ENCODE results near the gene PSME3. TPM values are rescaled to one million over a fixed set of nuclear protein-coding genes. Genes with fewer than 3 reads are reported as not detected.
"Not testable (repeated sequence)": the region's sequence is repeated elsewhere in the genome, so short reads cannot be mapped to it uniquely, and the experiment has no call there.

Gene PSME3
- total RNA-seq, 1 donor from 2014 or later = 48.5 TPM

DNA sequence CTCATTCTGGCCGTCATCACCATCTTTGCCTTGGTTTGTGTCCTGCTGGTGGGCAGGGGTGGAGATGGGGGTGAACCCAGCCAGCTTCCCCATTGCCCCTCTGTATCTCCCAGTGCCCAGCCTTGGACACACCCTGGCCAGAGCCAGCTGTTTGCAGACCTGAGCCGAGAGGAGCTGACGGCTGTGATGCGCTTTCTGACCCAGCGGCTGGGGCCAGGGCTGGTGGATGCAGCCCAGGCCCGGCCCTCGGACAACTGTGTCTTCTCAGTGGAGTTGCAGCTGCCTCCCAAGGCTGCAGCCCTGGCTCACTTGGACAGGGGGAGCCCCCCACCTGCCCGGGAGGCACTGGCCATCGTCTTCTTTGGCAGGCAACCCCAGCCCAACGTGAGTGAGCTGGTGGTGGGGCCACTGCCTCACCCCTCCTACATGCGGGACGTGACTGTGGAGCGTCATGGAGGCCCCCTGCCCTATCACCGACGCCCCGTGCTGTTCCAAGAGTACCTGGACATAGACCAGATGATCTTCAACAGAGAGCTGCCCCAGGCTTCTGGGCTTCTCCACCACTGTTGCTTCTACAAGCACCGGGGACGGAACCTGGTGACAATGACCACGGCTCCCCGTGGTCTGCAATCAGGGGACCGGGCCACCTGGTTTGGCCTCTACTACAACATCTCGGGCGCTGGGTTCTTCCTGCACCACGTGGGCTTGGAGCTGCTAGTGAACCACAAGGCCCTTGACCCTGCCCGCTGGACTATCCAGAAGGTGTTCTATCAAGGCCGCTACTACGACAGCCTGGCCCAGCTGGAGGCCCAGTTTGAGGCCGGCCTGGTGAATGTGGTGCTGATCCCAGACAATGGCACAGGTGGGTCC lies 18.4 kb downstream of the PSME3 start:
- not testable (repeated sequence) for DNase-seq

DNA sequence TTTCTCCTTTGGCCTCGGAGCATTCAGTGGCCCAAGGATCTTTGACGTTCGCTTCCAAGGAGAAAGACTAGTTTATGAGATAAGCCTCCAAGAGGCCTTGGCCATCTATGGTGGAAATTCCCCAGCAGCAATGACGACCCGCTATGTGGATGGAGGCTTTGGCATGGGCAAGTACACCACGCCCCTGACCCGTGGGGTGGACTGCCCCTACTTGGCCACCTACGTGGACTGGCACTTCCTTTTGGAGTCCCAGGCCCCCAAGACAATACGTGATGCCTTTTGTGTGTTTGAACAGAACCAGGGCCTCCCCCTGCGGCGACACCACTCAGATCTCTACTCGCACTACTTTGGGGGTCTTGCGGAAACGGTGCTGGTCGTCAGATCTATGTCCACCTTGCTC lies 19.2 kb downstream of the PSME3 start:
- no peak for DNase-seq

DNA sequence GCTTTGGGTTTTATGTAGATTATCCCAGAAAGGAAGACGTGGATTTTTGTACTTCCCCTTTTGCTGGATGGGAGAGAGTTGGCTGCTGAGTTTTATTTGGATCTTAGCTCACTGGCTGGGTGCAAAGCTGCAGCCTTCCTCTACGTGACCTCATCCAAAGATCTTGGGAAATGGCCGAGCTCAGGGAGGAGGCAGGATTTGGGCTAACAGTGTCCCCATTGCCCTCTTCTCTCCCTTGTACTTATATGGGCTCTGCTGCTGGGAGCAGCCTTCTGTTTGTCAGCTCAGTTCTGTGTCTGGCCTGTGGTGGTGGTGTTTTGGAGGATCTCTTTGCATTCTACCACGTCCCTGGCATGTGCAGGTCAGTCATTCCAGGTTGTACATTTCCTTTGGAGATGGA lies 19.8 kb downstream of the PSME3 start:
- DNase-seq = no peak

DNA sequence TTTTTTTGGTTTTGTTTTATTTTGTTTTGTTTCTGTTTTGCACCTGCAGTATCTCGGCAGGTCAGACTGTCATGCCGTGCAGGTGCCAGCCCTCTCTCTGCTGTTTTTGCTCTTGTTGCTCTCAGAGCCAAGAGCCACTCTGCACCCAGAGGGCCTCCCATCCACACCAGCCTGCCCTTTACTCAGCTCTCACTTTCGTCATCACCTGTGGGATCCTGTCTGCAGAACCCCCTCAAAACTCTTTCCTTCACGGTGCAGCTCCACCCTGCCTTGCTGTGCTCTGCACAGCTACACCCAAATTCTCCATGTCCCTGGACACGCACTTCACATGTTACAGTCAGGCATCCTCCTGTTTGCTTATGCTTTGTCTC lies 20.4 kb downstream of the PSME3 start:
- DNase-seq = no peak

DNA sequence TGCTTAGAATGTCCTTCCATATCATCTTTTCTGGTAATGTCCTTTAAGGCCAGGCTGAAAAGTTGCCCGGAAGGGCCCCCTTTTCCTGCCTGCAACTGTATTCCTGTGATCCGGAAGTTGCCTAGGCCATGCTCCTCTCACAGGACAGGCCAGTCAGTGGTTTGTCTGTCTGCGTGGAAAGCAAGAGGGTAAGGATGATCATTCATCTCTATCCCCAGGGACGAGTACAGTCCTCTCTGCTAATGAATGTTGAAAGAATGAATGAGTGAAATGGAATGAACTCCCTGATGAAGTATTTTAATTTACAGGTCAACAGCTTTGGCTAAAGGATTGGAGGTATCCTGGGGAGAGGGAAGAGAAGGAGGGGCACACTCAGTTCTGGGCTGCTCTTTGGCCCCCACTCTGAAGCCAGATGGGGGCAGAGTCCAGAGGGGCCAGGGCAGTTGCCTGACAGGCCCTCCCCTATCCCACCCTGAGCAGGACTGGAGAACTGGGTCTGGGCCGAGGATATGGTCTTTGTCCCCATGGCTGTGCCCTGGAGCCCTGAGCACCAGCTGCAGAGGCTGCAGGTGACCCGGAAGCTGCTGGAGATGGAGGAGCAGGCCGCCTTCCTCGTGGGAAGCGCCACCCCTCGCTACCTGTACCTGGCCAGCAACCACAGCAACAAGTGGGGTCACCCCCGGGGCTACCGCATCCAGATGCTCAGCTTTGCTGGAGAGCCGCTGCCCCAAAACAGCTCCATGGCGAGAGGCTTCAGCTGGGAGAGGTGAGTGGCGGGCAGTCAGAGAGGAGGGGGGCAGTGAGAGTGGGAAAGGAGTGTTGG lies 21.0 kb downstream of the PSME3 start:
- no peak for DNase-seq

DNA sequence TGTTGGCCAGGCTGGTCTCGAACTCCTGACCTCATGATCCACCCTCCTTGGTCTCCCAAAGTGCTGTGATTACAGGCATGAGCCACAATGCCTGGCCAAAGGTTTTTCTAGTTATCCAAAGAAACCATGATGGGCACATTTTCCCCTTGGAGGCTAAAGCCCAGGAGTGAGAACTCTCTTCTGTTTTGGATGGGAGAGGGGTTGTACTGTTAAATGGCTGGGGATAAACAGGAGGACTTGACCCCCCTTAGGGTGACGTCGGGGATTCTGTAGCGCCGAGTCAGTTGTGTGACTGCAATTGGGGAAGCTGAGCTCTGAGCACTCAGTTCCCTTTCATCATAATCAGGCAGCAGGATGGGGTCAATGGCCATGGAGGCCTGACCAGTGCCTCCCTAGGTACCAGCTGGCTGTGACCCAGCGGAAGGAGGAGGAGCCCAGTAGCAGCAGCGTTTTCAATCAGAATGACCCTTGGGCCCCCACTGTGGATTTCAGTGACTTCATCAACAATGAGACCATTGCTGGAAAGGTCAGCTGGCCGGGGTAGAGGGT lies 21.9 kb downstream of the PSME3 start:
- DNase-seq = no peak

DNA sequence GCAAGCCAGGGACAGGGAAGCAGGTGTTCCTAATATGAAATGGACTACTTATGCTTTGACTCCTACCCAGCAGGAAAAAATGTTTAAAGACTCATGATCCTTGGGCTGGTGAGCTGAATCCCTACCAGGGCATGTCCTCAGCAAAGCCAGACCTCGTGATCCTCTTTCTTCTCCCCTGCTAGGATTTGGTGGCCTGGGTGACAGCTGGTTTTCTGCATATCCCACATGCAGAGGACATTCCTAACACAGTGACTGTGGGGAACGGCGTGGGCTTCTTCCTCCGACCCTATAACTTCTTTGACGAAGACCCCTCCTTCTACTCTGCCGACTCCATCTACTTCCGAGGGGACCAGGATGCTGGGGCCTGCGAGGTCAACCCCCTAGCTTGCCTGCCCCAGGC lies 22.9 kb downstream of the PSME3 start:
- not testable (repeated sequence) for DNase-seq

DNA sequence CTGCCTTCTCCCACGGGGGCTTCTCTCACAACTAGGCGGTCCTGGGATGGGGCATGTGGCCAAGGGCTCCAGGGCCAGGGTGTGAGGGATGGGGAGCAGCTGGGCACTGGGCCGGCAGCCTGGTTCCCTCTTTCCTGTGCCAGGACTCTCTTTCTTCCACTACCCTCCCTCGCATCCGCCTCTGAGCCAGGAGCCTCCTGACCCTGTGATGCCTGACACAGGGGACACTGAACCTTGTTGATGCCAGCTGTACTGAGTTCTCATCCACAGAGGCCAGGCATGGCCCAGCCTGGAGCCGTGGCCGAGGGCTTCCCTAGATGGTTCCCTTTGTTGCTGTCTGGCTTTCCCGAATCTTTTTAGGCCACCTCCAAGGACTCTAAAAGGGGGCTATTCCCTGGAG lies 23.3 kb downstream of the PSME3 start:
- DNase-seq = not testable (repeated sequence)

DNA sequence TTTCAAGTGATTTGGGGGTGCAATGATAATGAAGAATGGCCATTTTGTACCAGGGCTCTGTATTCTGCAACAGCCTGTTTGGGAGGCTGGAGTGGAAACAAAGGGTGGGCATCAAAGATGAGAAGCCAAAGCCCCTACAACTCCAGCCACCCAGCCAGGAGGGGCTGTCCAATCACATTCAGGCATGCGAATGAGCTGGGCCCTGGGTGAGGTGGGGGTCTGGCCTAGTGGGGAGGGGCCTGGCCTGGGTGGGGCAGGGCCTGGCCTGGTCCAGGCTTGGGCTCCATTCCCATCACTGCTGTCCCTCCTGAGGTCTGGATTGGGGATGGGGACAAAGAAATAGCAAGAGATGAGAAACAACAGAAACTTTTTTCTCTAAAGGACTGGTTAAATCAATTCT lies 24.2 kb downstream of the PSME3 start:
- DNase-seq = no peak

DNA sequence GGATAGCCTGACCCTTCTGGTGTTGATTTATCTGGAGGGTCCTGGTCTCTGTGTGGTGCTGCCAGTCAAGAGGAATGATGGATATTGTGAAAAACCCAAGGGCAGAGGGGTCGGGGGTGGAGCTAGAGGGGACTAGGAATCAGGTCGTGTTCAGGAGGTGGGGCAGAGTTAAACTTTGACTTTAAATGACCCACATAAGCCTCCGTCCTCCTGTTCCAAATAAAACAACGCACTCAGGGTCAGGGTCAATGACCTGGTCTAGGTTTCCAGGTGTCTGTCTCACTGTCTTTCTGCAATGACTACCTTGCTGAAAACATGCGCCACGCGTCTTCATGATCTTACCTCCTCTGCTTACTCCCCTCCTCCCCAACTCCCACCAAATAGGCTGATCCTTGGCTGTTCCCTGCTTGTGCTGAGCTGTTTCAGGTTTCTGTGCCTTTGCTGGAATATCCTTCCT lies 32.5 kb downstream of the PSME3 start:
- DNase-seq = no peak

DNA sequence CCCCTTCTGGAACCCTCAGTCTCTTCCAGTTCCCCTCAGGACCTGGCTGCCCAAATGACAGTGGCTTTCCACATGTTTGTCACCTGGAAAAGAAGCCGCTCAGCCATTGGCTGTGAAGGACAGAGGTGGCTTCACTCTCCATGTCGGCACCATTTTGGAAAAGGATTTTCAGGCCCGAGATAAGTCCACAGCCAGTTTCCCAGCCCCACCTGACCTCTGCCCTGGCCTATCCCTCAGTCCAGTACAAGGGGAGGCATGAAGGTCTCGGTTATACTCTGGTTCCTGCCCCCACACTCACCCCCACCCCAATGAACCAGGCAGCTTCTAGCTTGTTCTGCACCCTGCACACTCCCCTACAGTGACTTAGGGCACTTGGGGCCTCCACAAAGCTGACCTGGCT lies 33.0 kb downstream of the PSME3 start:
- DNase-seq = no peak

DNA sequence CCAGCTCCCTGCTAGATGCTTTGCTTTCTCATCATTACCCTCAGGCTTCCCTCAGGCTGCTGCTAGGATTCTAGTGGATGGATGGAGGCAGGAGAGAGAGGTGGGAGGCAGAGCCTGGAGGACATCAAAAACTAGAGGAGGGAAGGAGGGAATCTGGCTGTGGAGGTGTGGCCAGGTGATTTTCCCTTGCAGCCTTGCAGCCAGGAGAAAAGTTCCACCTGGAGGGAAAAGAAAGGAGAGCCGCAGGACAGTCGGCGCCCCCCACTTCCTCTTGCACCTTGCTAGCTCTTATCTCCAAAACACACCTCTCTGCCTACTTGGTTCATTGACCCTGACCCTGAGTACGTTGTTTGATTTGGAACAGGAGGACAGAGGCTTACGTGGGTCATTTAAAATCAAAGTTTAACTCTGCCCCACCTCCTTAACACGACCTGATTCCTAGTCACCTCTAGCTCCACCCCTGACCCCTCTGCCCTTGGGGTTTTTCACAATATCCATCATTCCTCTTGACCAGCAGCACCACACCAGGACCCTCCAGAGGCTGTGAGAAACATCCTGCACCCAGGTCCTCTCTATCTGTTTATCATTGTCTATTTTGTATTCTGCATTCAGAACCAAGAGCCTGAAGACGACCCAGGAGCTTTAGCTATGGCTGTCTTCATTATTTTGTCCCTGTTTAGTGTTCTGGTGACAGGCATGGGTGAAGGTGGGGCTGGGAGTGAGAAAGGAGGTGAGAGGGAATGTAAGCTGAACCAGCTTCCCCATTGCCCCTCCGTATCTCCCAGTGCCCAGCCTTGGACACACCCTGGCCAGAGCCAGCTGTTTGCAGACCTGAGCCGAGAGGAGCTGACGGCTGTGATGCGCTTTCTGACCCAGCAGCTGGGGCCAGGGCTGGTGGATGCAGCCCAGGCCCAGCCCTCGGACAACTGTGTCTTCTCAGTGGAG lies 33.7 kb downstream of the PSME3 start:
- DNase-seq = peak; percentile 29

DNA sequence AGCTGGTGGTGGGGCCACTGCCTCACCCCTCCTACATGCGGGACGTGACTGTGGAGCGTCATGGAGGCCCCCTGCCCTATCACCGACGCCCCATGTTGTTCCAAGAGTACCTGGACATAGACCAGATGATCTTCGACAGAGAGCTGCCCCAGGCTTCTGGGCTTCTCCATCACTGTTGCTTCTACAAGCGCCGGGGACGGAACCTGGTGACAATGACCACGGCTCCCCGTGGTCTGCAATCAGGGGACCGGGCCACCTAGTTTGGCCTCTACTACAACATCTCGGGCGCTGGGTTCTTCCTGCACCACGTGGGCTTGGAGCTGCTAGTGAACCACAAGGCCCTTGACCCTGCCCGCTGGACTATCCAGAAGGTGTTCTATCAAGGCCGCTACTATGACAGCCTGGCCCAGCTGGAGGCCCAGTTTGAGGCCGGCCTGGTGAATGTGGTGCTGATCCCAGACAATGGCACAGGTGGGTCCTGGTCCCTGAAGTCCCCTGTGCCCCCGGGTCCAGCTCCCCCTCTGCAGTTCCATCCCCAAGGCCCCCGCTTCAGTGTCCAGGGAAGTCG lies 34.6 kb downstream of the PSME3 start:
- not testable (repeated sequence) for DNase-seq

DNA sequence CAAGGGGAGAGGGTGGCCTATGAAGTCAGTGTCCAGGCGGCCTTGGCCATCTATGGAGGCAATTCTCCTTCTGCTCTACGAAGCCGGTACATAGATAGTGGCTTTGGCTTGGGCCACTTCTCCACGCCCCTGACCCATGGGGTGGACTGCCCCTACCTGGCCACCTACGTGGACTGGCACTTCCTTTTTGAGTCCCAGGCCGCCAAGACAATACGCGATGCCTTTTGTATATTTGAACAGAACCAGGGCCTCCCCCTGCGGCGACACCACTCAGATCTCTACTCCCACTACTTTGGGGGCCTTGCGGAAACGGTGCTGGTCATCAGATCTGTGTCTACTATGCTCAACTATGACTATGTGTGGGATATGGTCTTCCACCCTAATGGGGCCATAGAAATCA lies 35.1 kb downstream of the PSME3 start:
- no peak for DNase-seq

DNA sequence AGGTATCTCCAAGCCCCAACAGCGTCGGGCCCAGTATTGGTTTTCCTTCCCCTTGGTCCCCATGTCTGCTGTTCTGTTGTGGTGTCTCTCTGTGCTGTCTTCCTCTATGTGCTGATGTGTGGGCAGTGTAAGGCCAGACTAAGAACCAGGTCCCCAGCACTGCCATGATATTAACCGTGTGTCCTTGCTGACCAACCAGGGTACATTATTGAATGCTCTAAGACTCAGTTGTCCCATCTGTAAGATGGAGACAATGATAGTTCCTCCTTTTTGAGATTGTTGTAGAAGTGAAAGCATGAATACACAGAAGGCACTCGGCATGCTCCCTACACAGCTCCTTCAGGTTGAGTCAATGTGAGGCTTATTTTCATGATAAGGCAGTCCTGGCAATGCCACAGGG lies 38.5 kb downstream of the PSME3 start:
- no peak for DNase-seq

DNA sequence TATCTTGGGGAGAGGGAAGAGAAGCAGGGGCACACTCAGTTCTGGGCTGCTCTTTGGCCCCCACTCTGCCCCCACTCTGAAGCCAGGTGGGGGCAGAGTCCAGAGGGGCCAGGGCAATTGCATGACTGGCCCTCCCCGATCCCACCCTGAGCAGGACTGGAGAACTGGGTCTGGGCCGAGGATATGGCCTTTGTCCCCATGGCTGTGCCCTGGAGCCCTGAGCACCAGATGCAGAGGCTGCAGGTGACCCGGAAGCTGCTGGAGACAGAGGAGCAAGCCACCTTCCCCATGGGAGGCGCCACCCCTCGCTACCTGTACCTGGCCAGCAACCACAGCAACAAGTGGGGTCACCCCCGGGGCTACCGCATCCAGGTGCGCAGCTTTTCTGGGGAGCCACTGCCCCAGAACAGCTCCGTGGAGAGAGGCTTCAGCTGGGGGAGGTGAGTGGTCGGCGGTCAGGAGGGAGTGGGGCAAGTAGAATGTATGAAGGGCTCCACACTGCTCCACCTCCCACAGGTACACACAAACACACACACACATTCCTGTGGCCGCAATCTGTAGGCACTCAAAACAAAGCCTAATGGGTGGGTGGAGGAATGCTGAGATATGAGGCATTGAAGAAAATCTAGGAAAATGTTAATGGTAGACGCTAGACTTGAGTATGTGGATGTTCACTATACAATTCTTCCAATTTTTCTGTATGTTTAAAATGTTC lies 39.2 kb downstream of the PSME3 start:
- no peak for DNase-seq

DNA sequence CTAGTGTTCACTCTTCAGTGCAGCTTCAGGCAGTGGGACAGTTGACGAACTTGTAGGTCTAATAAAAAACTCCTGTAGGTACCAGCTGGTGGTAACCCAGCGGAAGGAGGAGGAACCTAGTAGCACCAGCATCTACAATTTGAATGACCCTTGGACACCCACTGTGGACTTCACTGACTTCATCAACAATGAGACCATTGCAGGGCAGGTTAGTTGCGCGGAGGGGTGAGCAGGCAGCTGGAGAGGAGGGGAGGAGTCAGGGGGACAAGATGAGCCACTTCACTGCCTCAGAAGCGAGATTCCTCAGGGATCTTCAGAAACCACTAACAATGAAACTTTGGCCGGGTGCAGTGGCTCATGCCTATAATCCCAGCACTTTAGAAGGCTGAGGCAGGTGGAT lies 40.1 kb downstream of the PSME3 start:
- DNase-seq = no peak

DNA sequence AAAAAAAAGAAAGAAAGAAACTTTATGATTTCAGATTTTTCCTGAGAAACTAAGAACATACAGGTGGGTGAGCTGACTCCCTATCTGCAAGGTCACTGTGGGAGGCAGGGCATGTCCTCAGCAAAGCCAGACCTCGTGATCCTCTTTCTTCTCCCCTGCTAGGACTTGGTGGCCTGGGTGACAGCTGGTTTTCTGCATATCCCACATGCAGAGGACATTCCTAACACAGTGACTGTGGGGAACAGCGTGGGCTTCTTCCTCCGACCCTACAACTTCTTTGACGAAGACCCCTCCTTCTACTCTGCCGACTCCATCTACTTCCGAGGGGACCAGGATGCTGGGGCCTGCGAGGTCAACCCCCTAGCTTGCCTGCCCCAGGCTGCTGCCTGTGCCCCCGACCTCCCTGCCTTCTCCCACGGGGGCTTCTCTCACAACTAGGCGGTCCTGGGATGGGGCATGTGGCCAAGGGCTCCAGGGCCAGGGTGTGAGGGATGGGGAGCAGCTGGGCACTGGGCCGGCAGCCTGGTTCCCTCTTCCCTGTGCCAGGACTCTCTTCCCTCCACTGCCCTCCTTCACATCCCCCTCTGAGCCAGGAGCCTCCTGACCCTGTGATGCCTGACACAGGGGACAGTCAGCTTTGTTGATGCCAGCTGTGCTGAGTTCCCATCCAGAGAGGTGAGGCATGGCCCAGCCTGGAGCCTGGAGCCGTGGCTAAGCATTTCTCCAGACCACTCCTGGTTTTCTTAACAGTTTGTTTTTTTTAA lies 40.9 kb downstream of the PSME3 start:
- DNase-seq = peak; percentile 20

DNA sequence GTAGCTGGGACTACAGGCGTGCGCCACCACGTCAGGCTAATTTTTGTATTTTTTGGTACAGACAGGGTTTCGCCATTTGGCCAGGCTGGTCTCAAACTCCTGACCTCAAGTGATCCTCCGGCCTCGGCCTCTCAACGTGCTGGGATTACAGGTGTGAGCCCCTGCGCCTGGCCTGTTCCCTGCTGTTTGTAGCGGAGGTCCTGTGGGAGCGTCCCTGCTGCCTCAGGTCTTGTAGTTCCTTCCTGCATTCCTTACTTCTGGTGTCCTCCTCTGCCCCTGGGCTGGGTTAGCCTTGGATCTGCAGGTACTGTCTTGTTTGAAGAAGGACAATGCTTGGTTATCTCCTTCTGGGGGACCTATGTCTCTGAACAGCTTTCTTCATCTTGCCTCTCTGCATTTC lies 43.8 kb downstream of the PSME3 start:
- DNase-seq = no peak
